RPMI8226 (cell line): Measurements from ENCODE around the gene ACCS.

ENCODE experiments used
- DNase-seq: peaks from one replicate; pipeline ENCODE4 v3.0.0-alpha.2; 2015

The ACCS gene, protein sequence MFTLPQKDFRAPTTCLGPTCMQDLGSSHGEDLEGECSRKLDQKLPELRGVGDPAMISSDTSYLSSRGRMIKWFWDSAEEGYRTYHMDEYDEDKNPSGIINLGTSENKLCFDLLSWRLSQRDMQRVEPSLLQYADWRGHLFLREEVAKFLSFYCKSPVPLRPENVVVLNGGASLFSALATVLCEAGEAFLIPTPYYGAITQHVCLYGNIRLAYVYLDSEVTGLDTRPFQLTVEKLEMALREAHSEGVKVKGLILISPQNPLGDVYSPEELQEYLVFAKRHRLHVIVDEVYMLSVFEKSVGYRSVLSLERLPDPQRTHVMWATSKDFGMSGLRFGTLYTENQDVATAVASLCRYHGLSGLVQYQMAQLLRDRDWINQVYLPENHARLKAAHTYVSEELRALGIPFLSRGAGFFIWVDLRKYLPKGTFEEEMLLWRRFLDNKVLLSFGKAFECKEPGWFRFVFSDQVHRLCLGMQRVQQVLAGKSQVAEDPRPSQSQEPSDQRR

DNA sequence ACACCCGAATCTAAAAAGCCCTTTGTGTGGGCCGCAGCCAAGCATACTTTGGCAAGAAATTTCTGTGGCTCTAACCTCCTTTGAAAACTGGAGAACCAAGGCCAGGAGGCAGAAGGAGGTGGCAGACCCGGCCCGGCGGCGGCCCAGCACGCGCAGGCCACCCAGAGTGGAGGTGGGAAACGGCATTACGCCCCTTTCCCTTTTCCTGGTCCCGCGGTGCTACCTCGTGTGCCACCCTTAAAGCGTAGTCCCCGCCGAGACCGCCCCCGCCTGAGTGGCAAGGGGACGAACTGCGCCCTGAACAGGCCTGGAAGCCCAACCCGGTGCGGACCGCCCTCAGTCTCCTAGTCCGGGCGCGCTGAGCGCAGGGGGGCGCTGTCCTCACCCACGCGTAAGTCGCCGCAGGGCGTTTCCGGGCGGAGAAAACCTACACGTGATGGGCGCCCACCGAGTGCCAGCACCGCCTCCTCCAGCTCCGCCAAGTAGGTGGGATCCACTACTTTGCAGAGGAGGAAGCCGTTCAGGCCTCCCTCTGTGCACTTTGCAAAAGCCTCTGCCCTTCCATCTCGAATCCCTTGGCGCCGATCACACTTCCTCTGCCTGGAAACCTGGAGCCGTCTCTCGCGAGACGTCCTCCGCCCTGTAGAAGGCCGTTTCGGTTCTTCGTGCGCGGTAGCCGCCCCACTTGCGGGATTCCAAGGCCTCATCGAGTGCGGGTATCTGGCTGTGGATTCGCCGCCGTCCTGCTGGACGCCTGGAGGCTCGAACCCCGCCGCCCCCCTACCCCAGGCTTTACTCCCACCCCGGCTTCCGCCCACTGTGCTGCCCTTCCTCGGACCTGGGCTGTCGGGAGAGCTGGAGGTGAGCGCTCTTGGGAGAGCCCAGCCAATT lies at the start of gene ACCS:
TSS of gene ACCS (plus strand) at position 430 of the 891 bp plus-strand sequence. CDS start 1,358 bp downstream, outside the sequence.
- DNase-seq, result peak; percentile 42

DNA sequence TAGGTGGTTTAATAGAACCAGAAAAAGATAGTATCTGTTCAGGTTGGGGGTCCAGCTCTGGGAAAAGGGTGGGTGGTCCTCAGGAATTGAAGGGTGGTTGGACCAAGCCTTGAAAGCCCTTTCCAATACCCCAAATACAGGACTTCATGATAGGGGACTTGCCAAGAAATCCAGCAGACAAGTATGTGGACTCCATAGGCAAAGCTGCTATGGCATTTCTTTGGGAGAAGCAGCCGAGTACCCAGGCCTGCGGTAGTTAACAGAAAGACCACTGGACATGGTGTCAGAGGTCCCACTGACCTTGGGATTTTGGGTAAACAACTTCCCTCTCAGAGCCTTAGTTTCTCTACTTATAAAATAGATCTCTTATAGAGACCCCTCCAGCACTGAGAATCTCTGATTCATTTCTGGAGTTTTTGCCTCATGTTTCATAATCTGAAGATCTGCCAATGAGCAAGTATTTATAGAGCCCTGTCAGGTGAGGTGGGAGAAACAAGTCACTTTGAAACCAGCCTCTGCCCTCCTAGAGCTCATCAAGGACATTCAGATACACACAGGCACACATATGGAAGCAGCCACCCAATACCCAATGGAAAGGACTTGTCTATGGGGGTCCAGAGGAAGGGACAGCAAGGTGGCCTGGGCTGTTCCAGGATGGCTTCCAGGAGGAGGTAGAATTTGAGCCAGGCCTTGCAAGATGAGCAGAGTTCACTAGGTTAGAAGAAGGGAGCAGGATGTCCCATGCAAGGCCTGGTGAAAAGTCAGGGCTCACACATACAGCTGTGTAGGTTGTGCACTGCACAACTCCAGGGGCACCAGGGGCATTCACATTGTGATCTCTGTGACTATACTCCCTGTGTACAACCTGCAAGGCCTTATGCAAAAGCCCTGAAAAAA lies 49.3 kb upstream of the ACCS start:
- no peak for DNase-seq

DNA sequence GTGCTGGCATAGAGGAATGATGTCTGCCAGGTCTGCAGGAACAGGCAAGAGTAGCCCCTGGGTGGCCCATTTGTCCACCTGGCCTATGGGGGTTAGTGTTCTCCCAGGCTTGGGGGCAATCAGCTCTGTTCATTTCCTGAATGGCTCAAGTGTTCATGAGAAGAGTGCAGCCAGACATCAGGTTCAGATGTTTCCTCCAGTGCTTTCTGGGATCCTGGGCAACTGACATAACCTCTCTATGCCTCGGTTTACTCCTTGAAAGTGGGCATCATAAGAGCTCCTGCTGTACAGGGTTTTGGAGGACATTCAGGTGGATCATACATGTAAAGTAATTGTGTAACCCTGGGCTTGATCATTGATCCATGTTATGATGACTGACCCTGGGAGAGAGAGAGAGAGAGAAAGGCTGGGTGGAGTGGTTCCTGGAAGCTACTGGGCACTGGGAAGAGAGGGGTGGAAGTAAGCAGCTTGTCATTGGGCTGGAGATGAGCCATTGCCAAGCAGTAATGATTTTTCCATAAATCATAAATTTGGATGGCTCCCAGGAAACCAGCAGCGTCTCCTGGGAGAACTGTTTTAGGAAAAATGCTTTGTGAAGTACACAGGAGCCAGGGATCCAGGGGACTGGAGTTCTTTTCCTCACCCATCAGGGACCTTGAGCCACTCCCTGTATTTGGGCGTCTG lies 48.5 kb upstream of the ACCS start:
- DNase-seq, result no peak

GRCh38 chr11:44018127-44018521 lies 47.9 kb upstream of the ACCS start:
- DNase-seq, result peak; percentile 72

DNA sequence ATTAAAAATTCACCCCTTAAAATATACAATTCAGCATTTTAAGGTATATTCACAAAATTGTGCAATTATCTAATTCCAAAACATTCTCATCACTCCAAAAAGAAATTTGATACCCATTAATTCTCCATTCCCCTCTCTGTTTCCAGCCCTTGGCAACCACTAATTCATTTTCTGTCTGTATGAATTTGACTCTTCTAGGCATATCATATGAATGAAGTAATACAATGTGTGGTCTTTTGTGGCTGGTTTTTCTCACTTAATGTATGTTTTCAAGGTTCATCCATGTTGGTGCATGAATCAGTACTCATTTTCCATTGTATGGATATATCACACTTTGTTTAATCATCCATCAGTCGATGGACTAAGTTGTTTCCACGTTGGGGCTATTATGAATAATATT lies 47.2 kb upstream of the ACCS start:
- DNase-seq, result no peak

DNA sequence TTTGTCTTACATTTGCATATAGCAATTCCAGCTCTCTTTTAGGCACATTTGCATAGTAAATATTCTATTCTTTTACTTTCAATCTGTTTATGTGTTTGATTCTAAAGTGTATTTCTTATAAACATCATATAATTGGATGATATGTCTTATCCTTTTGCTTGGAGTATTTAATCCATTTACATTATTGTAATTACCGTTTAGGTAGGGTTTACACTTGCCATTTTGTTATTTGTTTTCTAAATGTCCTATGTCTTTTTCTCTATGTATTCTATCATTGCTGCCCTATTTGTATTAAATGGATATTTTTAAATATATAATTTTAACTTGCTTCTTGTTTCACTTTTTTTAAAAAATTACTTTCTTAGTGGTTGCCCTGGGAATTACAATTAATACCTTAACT lies 41.1 kb upstream of the ACCS start:
- no peak for DNase-seq

DNA sequence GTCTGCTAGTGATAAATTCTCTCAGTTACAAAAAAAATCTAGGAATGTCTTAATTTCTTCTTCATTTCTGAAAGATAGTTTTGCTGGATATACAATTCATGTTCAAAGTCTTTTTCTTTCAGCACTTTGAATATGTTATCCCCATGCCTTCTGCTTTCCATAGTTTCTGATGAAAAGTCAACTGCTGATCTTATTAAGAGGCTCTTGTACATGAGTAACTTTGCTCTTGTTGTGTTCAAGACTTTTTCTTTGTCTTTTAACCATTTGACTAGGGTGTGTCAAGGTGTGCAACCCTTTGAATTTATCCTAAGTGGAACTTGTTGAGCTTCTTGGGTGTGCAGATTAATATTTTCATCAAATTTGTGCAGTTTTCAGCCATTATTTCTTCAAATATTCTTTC lies 40.3 kb upstream of the ACCS start:
- DNase-seq, result no peak

- DNase-seq, result no peak
These were observed 37.7 kb upstream of the ACCS start for GRCh38 chr11:44028401-44028800.

- DNase-seq, result no peak
These were observed 37.1 kb upstream of the ACCS start for GRCh38 chr11:44028816-44029506.

DNA sequence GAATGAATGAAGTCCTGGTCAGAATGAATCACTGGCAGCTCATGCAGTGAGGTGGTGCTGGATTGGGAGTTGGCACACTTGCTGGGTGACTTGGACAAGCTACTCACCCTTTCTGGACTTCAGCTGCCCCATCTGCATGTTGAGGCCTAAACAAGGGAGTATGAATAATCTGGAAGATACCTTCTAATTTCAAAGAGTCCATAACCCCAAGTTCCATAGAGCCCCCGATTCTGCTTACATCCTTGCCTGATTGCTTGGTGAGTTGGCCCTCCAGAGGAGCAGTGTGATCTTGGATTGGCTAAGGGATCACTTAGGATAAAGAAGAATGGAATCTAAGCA lies 36.6 kb upstream of the ACCS start:
- no peak for DNase-seq

DNA sequence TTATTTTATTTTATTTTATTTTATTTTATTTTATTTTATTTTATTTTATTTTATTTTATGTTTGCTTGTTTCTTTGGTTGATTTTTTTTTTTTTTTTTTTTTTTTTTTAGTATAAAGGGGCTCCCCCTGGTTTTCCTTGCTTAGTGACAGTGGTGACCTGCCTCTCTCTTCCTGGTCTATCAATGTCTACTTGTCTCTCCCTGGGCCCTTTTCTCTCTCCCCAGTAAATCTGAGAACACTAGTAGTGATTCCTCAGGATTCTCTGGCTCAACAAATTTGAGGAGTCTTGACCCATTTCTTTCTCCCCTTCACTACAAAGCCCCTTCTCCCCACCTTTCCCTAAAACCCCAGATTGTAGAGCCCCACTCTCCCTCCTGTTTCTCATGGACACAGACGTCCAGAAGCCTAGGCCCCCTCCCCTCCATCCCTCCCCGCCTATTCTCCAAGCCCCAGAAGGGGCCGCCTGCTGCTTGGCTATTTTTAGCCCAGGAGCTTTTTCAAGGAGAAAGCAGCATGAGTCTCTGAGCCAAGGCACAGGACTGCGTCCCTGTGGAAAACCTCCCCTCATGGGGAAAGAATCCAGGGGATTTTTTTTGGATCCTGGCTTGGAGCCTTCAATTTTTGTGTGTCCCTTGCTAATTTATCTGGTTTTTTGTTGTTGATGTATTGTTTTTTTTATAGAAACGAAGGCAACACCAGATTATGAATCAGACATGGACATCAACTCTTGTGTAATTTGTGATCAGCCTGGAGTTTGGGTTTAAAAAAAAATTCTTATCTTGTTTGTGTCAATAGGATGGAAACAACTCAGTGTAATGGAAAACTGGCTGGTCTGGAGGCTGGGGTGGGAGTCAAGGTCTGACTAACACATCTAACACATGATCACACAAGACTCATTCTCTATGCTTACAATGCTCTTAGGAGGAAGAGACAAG lies 35.8 kb upstream of the ACCS start:
- no peak for DNase-seq

GRCh38 chr11:44030996-44031395 lies 35.1 kb upstream of the ACCS start:
- DNase-seq, result no peak

GRCh38 chr11:44031549-44031948 lies 34.5 kb upstream of the ACCS start:
- no peak for DNase-seq

GRCh38 chr11:44032299-44033085 lies 33.6 kb upstream of the ACCS start:
- DNase-seq, result no peak

- no peak for DNase-seq
These were observed 32.6 kb upstream of the ACCS start for GRCh38 chr11:44033411-44033850.

GRCh38 chr11:44033856-44034255 lies 32.2 kb upstream of the ACCS start:
- no peak for DNase-seq

- DNase-seq, result no peak
These were observed 31.4 kb upstream of the ACCS start for GRCh38 chr11:44034639-44035038.

DNA sequence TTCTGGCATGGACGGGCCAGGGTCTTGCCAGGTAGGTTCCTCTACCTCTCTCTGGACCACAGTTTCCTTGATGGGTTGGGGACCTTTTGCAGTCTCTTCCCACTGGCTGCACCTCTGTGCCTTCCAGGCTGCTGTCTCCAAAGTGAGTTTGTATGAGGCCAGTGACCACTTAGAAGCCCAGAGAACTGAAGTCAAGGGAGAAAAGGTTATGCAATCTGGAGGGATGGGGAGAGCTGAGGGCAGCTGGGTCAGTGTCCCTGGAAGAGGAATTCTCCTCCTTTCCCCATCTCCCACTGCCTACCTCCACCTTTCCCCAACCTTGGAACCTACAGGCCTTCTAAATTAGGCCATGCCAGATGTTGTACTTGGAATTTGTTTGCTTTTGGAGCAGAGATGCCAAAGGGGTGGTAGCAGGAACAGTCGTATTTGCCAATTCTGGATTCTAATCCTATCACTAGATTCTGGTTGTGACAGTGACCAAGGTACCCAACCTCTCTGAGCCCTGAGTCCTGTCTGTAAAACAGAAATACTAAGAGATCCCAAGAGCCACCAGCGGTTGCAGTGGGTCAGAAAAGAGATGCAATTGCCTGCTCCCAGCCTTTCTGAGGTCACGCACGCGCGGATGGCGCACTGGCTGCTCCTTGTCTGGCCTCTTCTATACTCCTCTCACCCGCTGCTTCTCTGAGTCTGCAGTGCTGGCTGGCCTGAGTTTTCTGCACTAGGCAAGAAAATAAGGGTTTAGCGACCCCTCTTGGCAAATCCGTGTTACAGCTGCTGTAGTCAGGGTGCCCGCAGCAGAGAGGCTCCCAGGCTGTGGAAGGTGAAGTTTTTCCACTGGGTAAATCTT lies 29.0 kb upstream of the ACCS start:
- DNase-seq, result peak; percentile 73

DNA sequence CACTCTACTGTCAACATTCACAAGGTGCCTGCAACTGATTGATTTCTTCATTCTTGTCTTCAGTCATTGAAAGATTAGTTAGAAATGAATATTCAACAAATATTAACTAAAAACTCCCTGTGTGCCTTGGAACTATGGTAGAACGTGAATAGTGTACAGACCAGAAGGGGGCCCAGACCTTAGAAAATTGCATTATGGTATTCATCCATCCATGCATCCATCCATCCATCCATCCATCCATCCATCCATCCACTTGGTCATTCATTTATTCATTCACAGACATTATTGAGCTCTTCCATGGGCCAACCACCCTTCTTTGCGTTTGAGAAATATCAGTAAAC lies 28.4 kb upstream of the ACCS start:
- DNase-seq, result no peak
